HG02885 (cell line): ENCODE data around the gene PSMD11.

ENCODE experiments used
- ATAC-seq: cut with Tn5 transposase; IDR thresholded peaks from one replicate; pipeline ENCODE4 v1.9.1; 2021; ENCODE audit warnings: mild to moderate bottlenecking; ENCODE audit not compliant: unreplicated experiment, poor library complexity

The PSMD11 gene

GRCh38 chr17:32463304-32463703, 19.0 kb downstream of the PSMD11 start:
- no peak for ATAC-seq

GRCh38 chr17:32464374-32464773, 20.1 kb downstream of the PSMD11 start:
- no peak for ATAC-seq

GRCh38 chr17:32467949-32468348, 23.6 kb downstream of the PSMD11 start:
- ATAC-seq = no peak

GRCh38 chr17:32470405-32471167, 26.3 kb downstream of the PSMD11 start:
- no peak for ATAC-seq

- ATAC-seq = no peak
Measured at GRCh38 chr17:32471652-32472051, 27.3 kb downstream of the PSMD11 start.

GRCh38 chr17:32475258-32475657, 30.9 kb downstream of the PSMD11 start:
- ATAC-seq = no peak

- no peak for ATAC-seq
Measured at GRCh38 chr17:32477220-32477619, 32.9 kb downstream of the PSMD11 start.

- no peak for ATAC-seq
Measured at GRCh38 chr17:32479074-32479617, 34.8 kb downstream of the PSMD11 start.

- no peak for ATAC-seq
Measured at GRCh38 chr17:32481193-32481592, 36.9 kb downstream of the PSMD11 start.

GRCh38 chr17:32482568-32483320, 38.4 kb downstream of the PSMD11 start:
- no peak for ATAC-seq

- no peak for ATAC-seq
Measured at GRCh38 chr17:32483451-32484019, 39.2 kb downstream of the PSMD11 start.

GRCh38 chr17:32484041-32484461, 39.7 kb downstream of the PSMD11 start:
- ATAC-seq = no peak

GRCh38 chr17:32484628-32485027, 40.3 kb downstream of the PSMD11 start:
- no peak for ATAC-seq

- ATAC-seq = no peak
Measured at GRCh38 chr17:32485261-32486110, 41.2 kb downstream of the PSMD11 start.

- peak; percentile 52 for ATAC-seq
Measured at GRCh38 chr17:32486111-32486700, 41.9 kb downstream of the PSMD11 start.

GRCh38 chr17:32486701-32487472, 42.6 kb downstream of the PSMD11 start, which contains the start of gene CDK5R1:
TSS of gene CDK5R1 (plus strand) at chr17:32486993. CDS start at chr17:32487621, 628 bp downstream.
- peak; percentile 46 for ATAC-seq

- no peak for ATAC-seq
Measured at GRCh38 chr17:32487473-32488176, 43.3 kb downstream of the PSMD11 start.

- no peak for ATAC-seq
Measured at GRCh38 chr17:32488177-32488542, 43.9 kb downstream of the PSMD11 start.
